HG02970 (cell line): ENCODE measurements around the gene FREM2.

ENCODE experiments used
- ATAC-seq: cut with Tn5 transposase; IDR thresholded peaks from one replicate; pipeline ENCODE4 v1.9.1; 2021; ENCODE audit warnings: mild to moderate bottlenecking, moderate library complexity, moderate number of reproducible peaks; ENCODE audit not compliant: unreplicated experiment, low FRiP score

Gene FREM2

DNA sequence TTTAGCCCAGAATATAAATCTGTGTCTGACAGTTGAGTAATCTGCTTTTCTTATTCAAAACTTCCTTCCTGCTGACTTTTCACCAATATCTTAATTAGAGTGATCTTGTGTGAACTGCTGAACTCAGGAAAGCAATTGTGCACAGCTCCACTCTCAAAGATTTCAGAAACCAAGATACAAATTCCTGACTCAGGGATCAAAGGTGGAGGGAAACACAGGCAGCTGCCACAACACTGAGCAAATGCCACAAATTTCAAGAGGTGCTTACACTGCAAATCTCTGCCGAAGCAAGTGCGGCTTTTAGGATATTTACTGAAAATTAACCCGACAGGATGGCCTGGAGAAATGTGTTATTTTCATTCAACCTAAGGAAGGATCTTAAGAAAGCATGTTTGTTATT lies 192.4 kb downstream of the FREM2 start:
- ATAC-seq: no peak

DNA sequence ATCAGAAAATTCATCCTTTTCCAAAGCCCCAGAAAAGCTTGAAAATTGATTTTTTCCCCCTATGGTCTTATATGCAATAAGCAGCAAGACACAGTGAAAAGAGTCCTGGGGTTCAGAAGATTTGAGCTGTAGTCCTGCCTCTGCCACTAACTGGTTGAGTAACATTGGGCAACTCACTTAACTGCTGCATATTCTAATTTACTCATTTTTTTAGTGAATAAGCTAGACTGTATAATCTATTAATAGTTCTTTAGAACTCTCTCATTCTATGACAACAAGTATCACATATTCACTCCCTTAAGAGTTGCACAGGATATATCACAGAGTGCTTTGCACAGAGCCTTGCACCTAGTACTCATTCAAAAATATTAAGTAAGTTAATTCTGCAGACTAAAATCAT lies 192.9 kb downstream of the FREM2 start:
- no peak for ATAC-seq

DNA sequence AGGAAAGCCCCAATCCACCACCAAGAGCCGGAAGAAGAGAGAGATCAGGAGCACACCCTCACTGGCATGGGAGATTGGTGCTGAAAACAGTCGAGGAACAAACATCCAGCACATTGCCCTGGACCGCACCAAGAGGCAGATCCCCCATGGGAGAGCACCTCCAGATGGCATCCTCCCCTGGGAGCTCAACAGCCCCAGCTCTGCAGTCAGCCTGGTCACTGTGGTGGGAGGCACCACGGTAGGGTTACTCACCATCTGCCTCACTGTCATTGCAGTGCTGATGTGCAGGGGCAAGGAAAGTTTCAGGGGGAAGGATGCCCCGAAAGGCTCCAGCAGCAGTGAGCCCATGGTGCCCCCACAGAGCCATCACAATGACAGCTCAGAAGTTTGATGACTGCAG lies 193.5 kb downstream of the FREM2 start:
- ATAC-seq: no peak

DNA sequence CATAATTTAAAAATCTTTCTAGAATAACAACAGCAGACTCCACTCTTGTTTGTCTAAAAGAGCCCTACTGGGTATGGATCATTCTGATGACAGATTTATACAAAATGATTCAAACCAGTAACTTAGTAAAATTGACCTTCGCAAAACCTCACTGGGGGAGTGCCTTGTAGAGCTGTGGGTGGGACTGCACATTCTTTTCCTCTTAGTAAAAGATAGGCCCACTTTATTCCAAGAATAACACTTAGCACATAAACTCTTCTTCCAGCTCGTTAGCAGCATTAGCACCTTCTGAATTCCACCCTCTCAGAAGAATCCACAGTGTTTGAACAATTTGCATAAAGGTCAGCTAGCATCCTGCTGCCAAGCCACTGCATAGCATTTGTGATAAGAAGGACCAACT lies 196.9 kb downstream of the FREM2 start:
- ATAC-seq: no peak

DNA sequence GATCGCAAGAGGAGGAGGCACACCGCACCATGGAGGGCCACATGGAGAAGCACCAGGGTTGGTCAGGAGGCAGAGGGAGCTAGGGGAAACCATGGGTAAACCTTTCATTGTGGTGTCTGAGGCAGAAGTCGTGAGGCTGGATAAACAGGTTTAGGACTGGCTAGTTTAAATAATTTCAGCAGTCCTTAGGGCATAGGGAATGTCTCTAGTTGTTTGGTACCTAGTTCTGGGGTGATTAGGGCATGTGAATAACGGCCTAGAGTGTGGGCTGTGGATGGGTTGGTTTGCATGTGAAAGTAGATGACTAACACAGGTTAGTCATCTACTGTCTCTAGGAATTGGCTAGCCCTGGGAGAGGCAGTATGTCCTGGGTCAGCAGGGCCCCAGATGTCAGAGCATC lies 201.4 kb downstream of the FREM2 start:
- no peak for ATAC-seq

DNA sequence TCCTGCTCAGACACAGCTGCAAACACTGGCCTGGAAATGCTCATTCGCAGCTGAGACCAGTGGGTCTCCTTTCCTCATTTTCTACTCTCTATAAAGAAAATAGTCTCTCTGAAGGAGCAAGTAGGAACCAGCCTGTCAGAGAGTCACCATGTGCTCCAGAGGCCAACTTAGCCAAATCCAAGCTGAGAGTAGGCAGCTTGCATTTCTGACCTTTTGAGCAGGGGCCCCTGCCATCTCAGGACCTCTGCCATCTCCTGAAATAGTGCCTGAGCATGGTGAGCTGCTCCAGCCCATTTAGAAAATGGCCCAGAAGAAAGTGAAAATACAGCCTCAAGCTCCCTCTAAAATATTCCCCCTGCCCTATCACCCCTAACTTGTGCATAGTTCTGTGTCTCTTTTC lies 208.2 kb downstream of the FREM2 start:
- ATAC-seq: no peak

DNA sequence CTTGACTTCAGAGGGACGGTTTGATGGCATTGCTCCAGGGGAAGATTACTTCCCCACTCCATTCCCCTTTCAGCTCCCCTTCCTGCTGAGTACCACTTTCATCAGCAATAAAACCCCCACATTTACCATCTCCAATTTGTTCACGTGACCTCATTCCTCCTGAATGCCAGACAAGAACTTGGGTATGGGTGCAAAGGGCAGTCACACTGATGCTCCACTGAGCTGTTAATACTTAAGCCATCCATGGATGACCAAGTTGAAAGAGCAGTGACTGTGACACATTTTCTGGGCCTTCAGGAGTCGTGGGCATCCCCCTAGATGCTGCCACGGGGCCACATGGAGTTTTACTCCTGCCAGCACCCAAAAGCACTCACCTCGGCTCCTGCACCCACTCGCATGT lies 210.6 kb downstream of the FREM2 start:
- ATAC-seq: no peak

DNA sequence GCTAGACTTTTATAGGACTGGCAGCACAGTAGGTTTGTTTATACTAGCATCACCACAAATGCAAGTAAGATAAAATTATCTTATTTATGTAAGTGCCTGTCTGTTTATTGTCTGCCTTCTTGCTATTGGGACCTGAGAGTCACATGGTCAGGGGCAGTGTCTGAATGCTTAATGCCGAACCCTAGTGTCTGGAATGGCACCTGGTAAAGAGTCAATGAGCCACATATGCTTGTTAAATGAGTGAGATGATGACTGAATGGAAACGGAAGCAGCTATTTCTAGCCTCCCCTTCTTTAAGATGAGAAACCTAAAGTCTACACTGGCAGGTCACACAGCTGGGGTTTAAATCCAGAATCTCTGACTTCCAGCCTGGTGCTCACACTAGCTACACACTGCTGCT lies 211.6 kb downstream of the FREM2 start:
- ATAC-seq: no peak

DNA sequence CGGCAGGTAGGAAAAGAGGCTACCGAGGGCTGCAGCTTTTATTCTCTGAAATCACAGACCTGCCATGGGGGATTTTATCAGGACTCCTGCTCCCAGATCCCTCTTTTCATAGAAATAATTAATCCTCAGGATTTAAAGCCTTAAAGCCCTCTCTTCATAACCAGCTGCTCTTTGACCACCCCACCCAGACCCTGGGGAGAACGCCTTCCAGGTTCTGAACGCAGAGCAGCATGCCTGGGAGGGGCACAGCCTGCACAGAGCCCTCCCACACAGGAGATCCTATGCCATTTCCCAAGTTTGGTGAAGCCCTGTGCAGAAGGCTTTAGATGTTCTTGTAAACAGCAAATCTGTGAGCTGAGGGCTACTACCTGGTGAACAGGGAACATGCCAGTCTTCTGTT lies 212.7 kb downstream of the FREM2 start:
- no peak for ATAC-seq

DNA sequence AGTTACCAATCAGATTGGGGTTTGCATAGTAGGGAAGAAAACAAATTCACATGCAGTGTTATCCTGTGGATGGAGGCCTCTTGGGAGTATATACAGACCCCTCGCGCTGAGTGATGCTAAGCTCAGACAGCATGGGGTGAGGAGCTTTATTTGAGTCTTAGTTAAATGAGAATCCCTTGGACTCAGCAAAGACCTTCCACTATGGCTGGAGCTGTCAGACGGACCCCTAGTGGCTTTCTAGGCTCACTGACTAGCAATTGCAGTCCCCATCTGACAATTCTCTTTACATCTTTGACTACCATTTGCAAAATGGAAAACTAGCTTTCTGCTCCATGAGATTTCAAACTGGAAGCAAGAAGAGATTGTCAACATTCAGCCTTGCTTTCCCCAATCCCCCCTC lies 213.3 kb downstream of the FREM2 start:
- ATAC-seq: no peak

DNA sequence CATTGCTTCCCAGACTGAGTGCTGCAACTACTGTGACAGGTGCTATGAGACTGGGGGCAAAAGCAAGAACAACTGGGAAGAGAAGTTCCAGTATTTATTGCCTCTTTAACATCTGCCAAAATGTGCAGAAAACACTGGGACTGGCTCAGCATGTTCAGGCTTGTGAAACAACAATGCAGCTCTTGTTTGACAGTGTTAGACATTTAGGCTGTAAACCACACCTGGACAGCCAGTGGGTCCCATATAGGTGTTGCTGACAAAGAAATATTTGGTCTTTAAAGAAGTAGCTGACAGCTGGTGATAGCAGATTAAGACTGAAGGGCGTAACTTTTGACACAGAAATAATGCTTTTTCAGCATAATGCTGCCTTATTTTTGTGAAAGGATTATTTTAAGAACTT lies 215.7 kb downstream of the FREM2 start:
- no peak for ATAC-seq

DNA sequence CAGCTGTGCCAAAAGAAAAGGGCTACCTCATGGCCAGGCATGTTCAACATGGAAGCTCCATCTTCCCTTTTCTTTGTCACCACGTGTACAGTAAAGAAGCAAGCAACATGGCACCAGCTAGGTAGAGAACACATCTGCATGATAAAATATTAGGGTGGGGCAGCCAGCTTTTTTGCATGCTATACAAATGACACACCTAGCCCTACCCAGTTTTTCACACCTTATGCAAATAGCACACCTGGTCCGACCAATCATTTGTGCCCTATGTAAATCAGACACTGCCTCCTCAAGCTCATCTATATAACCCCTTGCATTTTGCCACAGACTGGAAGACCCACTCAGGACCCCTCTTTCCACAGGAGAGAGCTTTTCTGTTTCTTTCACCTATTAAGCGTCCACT lies 218.2 kb downstream of the FREM2 start:
- ATAC-seq: no peak

DNA sequence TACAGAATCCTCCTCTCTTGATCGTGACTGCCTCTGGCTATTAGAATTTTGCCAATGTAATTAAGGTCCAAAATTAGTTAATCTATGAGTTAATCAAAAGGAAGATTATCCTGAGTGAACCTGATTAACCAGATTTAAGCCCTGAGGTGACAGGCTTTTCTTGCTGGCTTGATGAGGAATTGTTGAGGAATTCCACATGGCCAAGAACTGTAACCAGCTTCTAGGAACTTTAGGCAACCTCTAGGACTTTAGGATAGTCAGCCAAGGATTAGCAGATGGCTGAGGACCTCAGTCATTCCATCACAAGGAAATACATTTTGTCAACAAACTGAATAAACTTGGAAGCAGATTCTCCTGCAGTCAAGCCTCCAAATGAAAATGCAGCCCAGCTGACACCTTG lies 219.0 kb downstream of the FREM2 start:
- ATAC-seq: no peak

DNA sequence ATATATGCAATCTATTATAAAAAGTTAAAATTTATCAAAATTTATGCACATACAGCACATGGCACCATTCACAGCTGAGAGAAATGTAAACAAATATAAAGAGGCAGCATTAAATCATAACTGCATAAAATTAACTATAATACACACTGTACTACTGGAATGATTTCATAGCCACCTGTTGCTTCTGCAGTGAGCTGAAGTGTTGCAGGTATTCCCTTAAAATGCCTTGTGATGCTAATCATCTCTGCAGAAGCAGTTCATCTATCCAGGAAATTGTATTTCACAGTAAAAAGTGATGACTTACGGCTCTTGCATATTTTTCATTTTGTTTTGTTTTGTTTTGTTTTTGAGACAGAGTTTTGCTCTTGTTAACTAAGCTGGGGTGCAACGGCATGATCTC lies 221.7 kb downstream of the FREM2 start:
- no peak for ATAC-seq

DNA sequence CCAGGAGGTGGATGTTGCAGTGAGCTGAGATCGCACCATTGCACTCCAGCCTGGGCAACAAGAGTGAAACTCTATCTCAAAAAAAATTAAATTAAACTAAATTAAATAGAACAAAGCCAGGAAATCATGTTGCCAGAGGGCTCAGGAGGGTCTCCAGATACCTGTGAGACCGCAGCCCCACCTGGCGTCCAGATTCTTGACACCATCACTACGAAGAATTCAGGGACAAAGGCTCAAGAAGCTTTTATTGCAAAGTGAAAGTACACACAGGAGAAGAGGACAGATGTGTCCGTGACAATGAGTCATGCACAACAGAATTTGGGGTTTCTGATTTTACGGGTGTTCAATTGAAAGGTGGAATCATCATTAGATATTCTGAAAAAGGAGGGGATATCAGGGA lies 227.2 kb downstream of the FREM2 start:
- no peak for ATAC-seq

DNA sequence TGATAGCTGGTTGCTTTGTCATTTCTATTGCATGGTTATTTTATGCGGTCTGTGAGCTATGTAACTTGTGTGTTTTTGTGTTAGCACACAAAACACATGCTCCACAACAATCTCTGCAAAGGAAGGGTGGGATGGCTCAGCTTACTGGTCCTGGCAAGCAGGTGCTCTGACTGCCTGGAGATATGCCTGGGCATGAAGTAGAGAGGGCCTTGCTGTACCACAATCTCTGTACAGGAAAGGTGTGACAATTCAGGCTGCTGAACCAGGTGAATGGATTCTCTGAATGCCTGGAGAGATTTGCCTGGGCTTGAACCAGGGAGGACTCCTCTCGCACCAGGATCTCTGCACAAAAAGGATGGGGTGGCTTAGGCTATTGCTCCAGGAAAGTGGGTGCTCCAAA lies 234.2 kb downstream of the FREM2 start:
- no peak for ATAC-seq

DNA sequence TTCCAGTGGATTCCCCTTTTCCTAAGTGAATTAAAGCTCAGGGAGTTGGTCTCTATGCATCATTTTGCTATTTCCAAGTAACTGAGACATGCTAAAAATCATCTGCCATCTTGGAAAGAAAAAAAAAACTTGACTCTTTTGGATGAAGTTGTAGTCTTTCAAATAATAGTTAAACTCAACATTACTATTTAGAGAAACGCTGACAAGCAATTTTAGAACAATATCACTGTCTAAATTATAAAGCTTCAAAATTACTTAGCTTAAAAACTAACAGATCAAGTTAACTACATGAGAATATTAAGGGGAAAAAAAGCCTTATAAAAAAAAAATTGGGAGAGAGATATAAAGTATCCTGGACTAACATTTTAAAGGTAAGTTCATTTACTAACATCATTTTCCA lies 235.3 kb downstream of the FREM2 start:
- ATAC-seq: no peak

DNA sequence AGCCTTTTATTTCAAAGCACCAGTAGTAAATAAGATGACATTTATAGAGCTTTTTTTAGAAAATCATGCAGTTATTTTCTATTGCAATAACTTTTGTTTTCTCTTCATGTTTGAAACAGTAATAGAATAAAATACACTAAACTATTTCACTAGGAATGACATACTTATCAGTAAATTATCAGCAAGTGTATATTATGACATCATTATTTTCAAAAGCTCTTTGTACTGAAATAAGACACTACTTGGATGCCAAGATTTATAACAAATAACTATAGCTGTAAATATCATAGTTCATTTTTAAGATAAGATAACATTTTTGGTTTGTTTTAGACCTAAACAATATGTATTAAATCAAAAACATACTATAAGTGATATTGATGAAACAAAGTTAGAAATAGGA lies 246.9 kb downstream of the FREM2 start:
- no peak for ATAC-seq
